Bone marrow (tissue), 2 donors: ENCODE results near the gene SRP72.

ENCODE experiments used
- DNase-seq, 2 donors: peaks; one replicate each; lab custom pipeline; 2025; lab: John Stamatoyannopoulos, UW

The SRP72 gene

DNA sequence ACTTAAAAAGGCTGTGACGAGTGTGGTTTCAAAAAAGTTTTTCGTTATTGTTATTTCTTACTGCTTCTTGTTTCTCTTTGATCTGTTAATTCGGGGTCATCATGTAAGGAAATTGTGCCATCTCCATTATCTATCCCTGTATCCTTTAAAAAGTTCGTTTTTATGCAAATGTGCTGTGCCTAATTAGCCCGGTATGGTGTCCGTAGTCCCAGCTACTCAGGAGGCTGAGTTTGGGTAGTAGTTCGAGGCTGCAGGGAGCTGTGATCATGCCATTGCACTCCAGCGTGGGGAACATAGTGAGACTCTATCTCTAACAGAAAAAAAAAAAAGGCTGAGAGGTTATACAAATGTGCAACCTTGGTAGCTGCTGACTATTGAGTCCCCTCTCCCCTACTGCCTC is 83.2 kb downstream of the SRP72 start:
- DNase-seq, result no peak

- DNase-seq, result no peak
Measured at GRCh38 chr4:56551516-56551915, 84.1 kb downstream of the SRP72 start.

DNA sequence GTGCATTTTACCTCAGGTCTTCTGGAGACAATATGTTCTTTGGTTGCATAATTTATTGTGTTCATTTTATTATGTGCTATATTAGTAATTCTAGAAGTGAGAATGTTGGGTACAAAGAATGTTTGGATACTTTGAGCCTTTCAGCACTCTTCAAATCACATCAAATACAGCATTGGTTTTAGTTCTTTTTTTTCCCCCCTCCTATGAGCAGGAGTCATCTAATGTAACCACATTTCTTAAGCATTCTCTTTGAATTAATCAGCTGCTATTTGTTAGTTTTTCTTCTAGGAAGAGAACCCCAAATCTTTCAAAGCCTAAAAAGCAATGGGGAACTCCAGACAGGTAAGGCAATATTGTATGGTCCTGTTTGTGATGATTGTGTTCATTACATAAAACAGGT is 84.9 kb downstream of the SRP72 start:
- no peak for DNase-seq
